ENCODE results near the gene FRRS1.

Gene FRRS1

DNA sequence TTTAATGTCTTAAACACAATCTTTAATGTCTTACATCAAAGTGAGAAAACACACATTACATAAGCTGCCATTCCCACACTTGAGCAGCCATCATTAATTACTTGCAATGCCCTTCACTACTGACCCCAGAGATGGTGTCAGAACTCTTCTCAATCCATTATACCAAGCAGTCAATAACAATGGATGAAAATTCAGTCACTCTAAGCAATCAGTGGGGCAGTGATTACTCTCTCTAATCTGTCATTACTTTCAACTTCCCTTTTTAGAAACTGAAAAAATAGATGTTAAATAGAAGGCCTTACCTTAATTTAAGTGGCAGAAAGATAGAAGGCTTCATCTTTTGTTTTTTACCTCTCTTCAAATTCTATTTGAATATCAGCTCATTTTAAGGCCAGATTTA lies 9.7 kb upstream of the FRRS1 start:
- no peak for DNase-seq
- no peak overlapping the region for H3K4me3 ChIP-seq (ENCODE audit: low read depth, low read length)
- H3K27ac ChIP-seq = no peak overlapping the region
- no peaks in the 10 kb centered on the region for H3K9me3 ChIP-seq (ENCODE audit: severe bottlenecking)
- no peaks in the 10 kb centered on the region for H3K36me3 ChIP-seq
- no peaks in the 10 kb centered on the region for H3K27me3 ChIP-seq (ENCODE audit: insufficient read depth, low read depth, severe bottlenecking)
- no peak for TF ChIP-seq CTCF (IDR thresholded peaks at IDR 0.05; ENCODE audit: low read depth, low read length)

DNA sequence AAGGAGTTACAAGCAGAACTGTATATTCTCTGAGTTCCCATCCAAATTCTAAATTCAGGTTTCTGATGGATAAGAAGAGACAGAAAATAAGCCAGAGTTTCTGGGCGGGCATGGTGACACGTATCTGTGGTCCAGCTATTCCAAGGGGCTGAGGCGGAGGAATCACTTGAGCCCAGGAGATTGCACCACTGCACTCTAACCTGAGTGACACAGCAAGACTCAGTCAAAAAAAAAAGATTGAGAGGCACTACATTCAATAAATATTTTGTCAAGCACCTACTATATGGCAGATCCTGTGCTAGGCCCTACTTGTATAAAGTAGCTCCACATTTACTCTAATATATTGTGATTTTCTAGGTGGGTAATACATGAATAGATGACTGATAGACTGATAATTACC lies 6.4 kb upstream of the FRRS1 start:
- H3K4me3 ChIP-seq (ENCODE audit: low read depth, low read length) = no peak overlapping the region
- H3K27ac ChIP-seq = no peak overlapping the region
- H3K27me3 ChIP-seq (ENCODE audit: insufficient read depth, low read depth, severe bottlenecking) = no peaks in the 10 kb centered on the region
- DNase-seq = no peak
- H3K9me3 ChIP-seq (ENCODE audit: severe bottlenecking) = no peaks in the 10 kb centered on the region
- no peaks in the 10 kb centered on the region for H3K36me3 ChIP-seq
- no peak for TF ChIP-seq CTCF (IDR thresholded peaks at IDR 0.05; ENCODE audit: low read depth, low read length)

DNA sequence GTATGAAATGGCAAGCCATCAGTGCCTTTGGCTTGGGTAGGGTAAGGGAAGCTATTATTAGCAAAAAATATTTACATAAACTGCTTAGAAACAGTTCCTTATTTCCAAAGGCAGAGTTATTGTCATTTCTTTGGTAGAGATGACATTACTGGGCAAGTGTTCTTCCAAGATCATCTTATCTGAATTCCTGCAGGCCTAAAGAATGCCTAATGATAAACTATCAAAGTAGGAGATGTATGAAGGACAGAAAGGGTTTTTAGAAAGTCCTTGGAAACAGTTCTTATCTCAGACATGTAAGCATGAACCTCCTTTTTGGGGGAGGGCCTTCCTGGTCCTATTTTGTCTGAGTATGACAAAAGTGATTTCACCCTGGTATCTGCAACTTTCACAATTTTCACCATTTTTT lies 5.1 kb upstream of the FRRS1 start:
- TF ChIP-seq CTCF (IDR thresholded peaks at IDR 0.05; ENCODE audit: low read depth, low read length) = no peak
- Histone ChIP-seq H3K4me3 (ENCODE audit: low read depth, low read length) (no peak overlapping the region), H3K27ac (no peak overlapping the region)

DNA sequence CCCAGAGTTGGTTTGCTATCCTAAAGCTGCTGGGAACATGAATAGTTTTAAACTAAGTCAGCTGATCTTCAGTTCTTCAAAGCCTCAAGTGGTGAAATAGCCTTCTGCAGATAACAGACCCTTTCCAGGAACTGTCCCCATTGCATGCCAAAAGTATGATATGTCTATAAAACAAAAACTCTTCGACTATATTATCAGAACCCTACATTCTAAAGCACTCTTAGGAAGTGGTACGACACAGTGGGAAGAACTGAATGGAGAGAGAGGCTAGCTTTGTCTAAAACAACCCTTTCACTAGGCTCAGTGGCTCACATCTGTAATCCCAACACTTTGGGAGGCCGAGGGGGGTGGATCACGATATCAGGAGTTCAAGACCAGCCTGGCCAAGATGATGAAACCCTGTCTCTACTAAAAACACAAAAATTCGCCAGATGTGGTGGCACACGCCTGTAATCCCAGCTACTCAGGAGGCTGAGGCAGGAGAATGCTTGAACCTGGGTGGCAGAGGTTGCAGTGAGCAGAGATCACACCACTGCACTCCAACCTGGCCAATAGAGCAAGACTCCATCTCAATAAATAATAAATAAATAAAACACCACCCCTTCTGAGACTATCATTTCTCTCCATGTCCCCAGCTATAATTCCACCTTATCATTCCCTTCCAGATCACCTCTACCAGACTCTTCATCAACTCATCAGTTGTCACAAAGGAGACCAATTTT lies 2.2 kb upstream of the FRRS1 start:
- no peaks in the 10 kb centered on the region for H3K9me3 ChIP-seq (ENCODE audit: severe bottlenecking)
- no peaks in the 10 kb centered on the region for H3K36me3 ChIP-seq
- no peaks in the 10 kb centered on the region for H3K27me3 ChIP-seq (ENCODE audit: insufficient read depth, low read depth, severe bottlenecking)
- H3K27ac ChIP-seq = no peak overlapping the region
- no peak for TF ChIP-seq CTCF (IDR thresholded peaks at IDR 0.05; ENCODE audit: low read depth, low read length)
- DNase-seq = no peak
- no peak overlapping the region for H3K4me3 ChIP-seq (ENCODE audit: low read depth, low read length)

More for the DNA sequence above, 5.1 kb upstream of the FRRS1 start:
- no peaks in the 10 kb centered on the region for H3K9me3 ChIP-seq (ENCODE audit: severe bottlenecking)
- no peaks in the 10 kb centered on the region for H3K36me3 ChIP-seq
- H3K27me3 ChIP-seq (ENCODE audit: insufficient read depth, low read depth, severe bottlenecking) = no peaks in the 10 kb centered on the region
- DNase-seq = no peak

DNA sequence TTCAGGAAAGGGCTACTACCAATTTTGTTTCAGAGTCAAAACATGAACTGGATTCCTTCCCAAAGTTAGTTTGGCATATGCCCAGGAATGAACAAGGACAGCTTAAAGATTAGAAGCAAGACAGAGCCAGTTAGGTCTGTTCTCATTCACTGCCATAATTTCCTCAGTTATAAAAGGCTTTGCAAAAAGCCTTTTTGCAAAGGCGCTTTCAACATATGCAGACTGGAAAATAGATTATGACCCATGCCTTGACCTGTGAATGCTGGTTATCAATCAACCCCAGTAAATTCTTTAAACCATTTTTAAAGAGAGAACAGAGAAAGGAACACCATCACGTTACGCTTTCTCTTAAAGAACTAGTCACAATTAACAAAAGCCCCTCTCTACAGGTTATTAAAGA lies 1.7 kb upstream of the FRRS1 start:
- DNase-seq = no peak
- Histone ChIP-seq H3K4me3 (ENCODE audit: low read depth, low read length) (no peak overlapping the region), H3K9me3 (ENCODE audit: severe bottlenecking) (no peaks in the 10 kb centered on the region), H3K27me3 (ENCODE audit: insufficient read depth, low read depth, severe bottlenecking) (no peaks in the 10 kb centered on the region), H3K27ac (no peak overlapping the region), H3K36me3 (no peaks in the 10 kb centered on the region)
- no peak for TF ChIP-seq CTCF (IDR thresholded peaks at IDR 0.05; ENCODE audit: low read depth, low read length)

DNA sequence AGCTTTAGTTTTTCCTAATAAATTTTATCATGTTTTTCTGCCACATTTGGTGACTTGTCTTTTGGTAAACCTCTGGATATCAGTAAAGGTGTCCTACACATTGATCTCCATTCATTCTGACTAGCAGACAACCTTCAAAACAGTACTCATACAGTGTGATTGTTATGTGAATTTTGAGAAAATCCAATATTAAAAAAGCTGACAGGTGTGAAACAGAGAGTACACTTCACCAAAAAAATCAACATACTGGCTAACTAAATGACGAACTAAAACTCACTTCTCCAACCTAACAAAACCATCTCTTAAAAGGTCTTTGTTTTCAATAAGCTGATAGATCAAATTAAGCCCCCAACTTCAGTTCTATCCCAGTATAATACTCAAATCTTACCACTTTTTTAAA lies 1.5 kb downstream of the FRRS1 start:
- Histone ChIP-seq H3K9me3 (ENCODE audit: severe bottlenecking) (no peaks in the 10 kb centered on the region), H3K4me3 (ENCODE audit: low read depth, low read length) (no peak overlapping the region), H3K27ac (no peak overlapping the region)

More for the DNA sequence above, 1.5 kb downstream of the FRRS1 start:
- no peak for TF ChIP-seq CTCF (IDR thresholded peaks at IDR 0.05; ENCODE audit: low read depth, low read length)
- Histone ChIP-seq H3K27me3 (ENCODE audit: insufficient read depth, low read depth, severe bottlenecking) (no peaks in the 10 kb centered on the region), H3K36me3 (no peaks in the 10 kb centered on the region)
- DNase-seq = no peak
